Fibroblast of mammary gland (primary cell): Measurements from ENCODE around the gene SOX6.

Source experiments
- DNase-seq: peaks from one replicate; pipeline ENCODE4 v3.0.0-alpha.2; 2010; ENCODE audit warnings: low read depth
- H3K4me3 ChIP-seq: 2 replicates; pipeline ENCODE4 v1.5.1; 2011; ENCODE audit warnings: low read depth, mild to moderate bottlenecking, low read length, moderate library complexity; ENCODE audit not compliant: control insufficient read depth
- CTCF ChIP-seq: conservative IDR thresholded peaks from 2 replicates; pipeline ENCODE4 v1.5.1; 2011; ENCODE audit warnings: low read depth, low read length, inconsistent platforms; ENCODE audit not compliant: control insufficient read depth, insufficient read depth

SOX6 gene

GRCh38 chr11:16120008-16120407 is 236.3 kb downstream of the SOX6 start:
- no peak overlapping the region for H3K4me3 ChIP-seq
- no peak for DNase-seq
- no peak for TF ChIP-seq CTCF

- no peak overlapping the region for H3K4me3 ChIP-seq
- TF ChIP-seq CTCF = no peak
- DNase-seq = no peak
These were observed 238.2 kb downstream of the SOX6 start for GRCh38 chr11:16117989-16118756.

- no peak for DNase-seq
- TF ChIP-seq CTCF = no peak
These were observed 241.1 kb downstream of the SOX6 start for GRCh38 chr11:16114978-16115871.

GRCh38 chr11:16114431-16114830 is 241.9 kb downstream of the SOX6 start:
- no peak for TF ChIP-seq CTCF
- H3K4me3 ChIP-seq = no peak overlapping the region
- DNase-seq = no peak

More at GRCh38 chr11:16114978-16115871, 241.1 kb downstream of the SOX6 start:
- no peak overlapping the region for H3K4me3 ChIP-seq

- H3K4me3 ChIP-seq = no peak overlapping the region
- no peak for TF ChIP-seq CTCF
- DNase-seq = no peak
These were observed 244.7 kb downstream of the SOX6 start for GRCh38 chr11:16111690-16112089.

- TF ChIP-seq CTCF = no peak
- no peak for DNase-seq
- no peak overlapping the region for H3K4me3 ChIP-seq
These were observed 245.5 kb downstream of the SOX6 start for GRCh38 chr11:16110886-16111285.
